D341Med (cell line): ENCODE data around the gene BZW2.
"Not testable (repeated sequence)": the region's sequence is repeated elsewhere in the genome, so short reads cannot be mapped to it uniquely, and the experiment has no call there.

Experiments used
- DNase-seq: peaks from one replicate; pipeline ENCODE4 v3.0.0; 2012; ENCODE audit warnings: low spot score

Gene BZW2

DNA sequence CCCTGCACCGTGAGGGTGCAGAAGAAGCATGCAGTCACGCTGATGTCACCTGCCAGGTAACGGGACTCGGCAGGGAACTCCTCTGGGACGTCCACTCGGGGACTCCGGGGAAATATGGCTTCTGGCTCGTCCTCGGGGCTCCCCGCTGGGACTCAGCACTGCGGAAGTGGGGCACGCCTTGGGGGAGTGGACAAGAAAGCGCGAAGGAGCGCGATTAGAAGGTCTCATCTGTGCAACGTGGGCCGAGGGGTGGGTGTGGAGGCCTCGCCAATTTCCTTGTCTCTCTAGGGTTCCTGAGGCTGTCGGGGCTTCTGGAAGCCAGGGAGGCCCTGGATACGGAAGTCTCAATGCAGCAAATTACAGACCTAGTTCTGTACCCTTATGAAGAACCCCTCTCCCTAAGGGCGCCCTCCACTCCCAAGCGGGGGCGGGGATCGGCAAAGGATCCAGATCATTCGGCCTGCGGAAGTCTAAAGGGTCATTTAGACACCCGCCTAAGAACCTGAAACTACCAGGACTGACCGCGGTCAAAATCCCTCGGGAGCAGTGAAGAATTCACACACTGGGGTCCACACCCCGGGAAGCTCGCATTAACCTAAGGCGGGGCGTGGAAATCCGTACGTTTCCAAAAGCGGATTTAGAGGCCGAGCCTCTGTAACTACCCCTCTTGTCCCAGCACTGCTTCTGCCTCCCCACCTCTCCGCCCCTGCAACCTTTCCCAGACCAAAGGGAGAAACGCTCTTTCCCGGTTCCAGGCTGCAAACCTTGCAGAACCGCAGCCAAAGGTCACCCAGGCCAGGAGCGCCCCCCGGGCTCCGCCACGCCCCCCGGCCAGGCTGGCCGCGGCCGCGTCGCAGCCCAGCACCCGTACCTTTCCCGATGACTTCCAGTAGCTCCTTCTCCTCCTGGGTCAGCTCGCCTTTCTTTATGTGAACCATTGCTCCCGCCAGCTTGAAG lies 1.1 kb upstream of the BZW2 start:
- DNase-seq: peak; percentile 76

DNA sequence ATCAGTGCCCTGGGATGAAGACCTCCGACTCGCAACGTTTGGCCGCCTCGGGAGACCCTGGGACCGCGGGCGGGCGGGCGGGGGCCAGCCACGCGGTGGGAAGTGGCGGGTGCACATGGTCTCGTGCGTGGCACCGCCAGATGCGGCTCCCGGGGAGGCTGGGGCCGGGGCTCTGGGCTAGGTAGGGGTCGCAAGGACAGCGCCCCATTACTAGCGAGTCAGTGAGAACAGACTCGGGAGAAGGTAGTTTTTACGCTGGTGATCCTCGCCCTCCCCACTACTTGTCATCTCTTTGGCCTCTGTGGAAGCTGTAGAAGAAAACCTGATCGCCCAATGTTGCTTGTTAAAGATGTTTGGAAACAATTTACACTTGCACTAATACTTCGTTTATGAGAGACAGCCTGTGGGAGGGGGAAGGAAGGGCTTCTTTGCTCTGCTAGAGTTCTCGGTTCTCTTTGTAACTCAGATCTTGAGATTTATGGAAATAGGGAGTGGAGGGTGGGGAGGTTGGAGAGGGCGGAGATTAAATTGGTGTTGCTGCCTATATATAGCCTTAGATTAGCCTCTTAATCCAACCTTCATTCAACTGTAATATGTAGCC lies 591 bp downstream of the BZW2 start:
- DNase-seq: peak; percentile 64

DNA sequence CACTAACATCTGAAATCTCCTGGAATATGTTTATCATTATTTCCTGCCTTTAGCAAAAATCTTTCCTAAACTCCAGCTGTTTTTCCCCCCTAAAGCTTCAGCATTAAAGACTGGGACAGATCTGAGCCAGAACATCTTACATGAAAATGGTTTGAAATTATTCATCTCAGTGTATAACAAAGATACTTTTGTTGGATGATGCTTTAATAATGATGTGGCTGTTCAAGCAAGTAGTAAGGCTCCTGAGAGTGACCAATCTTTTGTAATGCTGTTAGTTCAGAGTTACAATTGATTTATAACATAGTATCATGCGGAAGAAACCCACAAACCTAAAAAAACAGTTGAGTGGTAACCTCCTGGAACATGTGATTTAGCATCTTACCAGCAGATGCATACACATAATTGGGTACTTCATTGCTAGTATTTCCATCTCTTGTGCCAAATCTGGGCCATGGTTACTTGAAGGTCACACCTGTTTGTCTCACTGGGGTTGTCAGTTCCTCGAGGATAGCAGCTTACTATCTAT lies 1.5 kb downstream of the BZW2 start:
- DNase-seq: no peak

DNA sequence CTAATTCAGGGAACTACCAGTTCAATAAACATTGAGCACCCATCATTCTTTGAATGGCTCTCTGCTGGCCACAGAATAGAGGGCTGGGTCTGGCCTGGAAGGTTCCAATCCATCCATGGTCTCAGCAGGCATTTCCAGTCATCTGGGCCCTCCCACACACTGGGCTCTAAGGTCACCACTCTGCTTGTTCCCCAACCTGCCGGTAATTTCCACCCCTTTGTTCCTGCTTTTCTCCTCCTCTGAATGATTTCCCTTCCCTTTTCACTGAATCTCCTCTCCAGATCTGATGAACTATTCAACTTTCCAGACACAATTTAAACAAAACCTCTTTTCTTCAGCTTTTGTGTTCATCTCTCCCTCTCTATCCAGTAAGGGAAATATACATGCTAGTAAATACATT lies 2.6 kb downstream of the BZW2 start:
- no peak for DNase-seq

DNA sequence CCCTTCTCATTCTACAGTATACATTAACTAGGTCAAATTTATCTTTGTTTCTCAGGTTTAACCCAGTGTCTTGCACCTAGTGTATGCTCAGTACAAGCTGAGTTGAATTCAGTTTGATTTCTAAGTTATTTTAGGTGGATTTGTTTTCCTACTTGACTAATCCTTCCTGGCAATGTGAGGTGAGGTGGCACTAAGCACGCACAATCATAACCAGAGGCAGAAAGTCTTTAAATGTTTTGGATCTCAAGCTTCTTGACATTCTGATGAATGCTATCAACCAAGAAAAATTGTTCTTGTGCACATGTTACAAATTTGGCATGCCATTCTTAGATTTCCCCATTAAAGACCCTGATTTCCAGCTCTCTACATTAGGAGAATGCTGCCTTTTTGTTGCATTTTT lies 3.2 kb downstream of the BZW2 start:
- DNase-seq: no peak

DNA sequence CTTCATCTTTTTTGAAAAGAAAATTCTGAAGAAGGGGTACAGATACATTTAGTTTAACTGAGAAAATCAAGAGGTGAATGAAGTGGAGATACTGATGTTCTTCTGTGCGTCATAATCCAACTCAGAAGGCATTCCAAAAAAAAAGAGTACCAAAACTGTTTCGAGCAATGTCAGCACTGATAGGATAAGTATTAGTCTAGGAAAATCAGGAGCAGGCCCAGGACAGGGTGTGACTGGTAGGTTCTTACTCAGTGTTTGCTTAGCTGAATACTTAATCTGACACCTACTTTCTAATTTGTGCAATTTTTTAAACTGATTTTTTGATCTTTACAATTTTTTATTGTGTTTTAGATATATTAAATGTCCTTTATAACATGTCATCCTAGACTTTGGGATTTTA lies 4.3 kb downstream of the BZW2 start:
- DNase-seq: no peak

DNA sequence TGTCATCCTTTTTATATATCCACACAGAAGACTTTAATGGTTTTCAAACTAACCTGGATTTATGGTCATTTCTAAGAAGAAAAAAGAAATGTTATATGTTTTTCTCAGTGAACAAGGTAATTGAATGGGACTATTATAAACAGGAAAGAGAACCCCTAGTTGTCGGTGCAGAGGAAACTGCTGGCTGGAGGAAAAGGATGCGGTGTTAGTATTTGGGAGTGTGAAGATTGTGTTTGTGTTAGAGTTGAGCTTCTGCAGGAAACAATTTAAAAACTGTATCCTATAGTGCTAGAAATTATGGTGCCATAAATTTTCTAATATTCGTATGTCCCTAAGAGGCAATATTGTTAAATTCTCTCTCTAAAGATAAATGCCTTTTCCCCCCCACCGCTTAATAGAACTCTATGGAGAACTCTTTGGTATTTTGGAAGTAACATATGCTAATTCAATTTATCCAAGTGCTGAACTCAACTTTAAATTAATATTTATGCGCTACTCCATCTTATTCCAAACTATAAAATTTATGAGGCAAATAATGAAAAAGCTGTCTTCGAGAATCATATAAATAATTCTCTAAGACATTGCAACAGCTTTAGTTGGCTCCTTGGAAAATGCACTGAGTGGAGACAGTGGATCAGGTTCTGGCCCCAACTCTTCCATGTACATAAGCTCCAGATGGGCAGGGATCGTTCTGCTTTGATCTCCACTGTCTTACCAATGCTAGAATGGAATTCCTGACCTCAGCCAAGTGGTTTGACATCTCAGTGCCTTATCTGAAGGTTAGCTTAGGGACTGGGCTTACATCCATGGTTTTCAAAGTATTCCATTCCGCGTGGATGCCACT lies 5.6 kb downstream of the BZW2 start:
- no peak for DNase-seq

DNA sequence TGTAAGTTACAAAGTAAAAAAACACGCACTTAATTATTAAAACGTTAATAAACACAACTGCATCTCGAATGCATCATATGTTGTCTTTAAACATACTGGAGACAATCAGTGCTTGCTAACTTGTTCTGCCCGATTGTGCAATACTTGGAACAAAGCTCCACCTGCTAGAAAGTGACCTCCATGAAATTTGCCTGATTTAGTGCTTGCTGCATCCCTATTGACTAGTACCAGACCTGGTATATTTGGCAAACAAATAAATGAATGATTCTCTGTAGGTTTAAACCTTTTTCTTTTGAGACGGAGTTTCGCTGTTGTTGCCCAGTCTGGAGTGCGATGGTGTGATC lies 6.2 kb downstream of the BZW2 start:
- DNase-seq: no peak

DNA sequence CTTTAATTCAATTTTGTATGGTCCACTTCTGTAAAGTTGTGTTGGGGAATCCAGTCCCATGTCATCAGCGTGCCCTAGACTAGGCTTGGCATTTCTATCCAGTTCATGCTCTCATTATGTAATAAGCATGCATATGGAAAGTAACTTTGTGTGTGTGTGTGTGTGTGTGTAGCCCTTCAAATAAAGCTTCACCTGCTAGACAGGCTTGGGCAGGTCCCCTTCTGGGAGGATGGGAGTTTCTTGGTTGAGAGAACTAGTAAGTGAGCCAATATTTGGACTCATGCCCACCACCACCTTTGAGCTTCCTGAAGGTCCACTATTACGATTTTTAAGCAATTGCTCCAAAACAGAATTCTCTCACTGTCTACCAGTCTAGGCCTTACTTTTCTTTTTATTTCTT lies 6.9 kb downstream of the BZW2 start:
- no peak for DNase-seq

DNA sequence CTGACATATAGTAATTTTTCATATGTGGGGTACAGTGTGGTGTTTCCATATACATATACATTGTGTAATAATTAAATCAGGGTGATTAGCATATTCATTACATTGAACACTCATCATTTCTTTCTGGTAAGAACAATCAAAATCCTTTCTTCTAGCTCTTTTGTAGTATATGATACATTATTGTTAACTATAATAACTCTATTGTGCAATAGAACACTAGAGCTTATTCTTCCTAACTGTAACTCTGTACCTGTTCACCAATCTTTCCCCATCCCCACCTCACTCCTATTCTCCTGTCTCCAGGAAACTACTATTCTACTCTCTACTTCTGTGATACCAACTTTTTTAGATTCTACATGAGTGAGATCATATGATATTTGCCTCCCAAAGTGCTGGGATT lies 9.4 kb downstream of the BZW2 start:
- DNase-seq: no peak

DNA sequence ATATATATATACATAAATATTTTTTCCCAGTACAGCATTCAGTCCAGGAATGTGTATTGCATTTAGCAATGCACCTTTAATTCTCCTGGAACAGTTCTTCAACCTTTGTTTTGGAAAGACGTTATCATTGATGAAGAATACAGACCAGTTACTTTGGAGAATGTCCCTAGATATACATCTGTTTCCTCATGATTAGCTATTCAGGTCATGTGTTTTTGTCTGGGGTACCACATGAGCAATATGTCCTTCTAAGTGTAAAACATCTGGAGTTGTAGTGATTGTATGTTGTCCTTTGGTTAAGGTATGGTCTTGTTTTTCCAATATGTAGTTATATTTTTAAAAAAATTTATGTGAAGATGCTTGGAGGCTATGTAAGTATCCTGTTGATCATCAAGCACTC lies 10.2 kb downstream of the BZW2 start:
- DNase-seq: no peak

DNA sequence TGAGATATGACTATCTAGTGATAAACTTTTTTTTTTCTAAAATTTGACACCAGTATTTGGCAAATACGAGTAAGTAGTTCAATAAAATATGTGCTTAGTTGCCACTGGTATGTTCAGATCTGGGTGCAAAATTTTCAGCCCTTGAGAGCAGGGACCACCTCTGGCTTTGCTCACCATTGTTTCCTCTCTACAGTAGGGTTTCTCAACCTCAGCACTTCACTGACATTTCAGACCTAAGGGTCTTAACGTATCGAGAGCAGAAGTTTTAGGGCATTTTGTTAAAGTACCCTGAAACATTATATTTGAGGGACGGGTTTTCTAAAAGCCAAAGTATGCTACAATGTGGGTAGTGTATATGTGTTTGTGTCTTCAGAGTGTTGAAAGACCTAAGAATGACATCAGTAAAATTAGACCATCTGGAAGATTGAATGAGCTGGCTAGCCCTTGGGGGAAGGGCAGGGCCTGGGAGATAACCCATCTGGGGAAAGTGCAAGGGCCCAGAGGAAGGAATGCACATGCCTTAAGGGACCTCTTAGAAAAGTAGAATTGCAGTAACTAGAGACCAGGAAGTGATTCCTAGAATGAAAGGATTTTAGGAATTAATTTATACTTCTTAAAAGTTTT lies 11.8 kb downstream of the BZW2 start:
- DNase-seq: peak; percentile 45

DNA sequence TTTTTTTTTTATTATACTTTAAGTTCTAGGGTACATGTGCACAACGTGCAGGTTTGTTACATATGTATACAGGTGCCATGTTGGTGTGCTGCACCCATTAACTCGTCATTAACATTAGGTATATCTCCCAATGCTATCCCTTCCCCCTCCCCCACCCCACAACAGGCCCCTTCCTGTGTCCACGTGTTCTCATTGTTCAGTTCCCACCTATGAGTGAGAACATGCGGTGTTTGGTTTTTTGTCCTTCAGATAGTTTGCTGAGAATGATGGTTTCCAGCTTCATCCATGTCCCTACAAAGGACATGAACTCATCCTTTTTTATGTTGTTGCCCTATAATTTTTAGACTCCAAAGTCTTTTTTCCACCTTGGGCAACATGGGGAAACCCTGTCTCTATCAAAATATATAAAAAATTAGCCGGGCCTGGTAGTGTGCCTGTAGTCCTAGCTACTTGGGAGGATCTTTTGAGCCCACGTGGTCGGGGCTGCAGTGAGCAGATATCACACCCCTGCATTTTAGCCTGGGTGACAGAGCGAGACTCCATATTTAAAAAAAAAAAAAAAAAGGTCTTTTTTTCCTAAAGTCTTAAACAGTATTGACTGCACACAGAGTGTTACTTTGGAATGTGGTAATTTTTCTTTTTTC lies 14.0 kb downstream of the BZW2 start:
- DNase-seq: not testable (repeated sequence)

DNA sequence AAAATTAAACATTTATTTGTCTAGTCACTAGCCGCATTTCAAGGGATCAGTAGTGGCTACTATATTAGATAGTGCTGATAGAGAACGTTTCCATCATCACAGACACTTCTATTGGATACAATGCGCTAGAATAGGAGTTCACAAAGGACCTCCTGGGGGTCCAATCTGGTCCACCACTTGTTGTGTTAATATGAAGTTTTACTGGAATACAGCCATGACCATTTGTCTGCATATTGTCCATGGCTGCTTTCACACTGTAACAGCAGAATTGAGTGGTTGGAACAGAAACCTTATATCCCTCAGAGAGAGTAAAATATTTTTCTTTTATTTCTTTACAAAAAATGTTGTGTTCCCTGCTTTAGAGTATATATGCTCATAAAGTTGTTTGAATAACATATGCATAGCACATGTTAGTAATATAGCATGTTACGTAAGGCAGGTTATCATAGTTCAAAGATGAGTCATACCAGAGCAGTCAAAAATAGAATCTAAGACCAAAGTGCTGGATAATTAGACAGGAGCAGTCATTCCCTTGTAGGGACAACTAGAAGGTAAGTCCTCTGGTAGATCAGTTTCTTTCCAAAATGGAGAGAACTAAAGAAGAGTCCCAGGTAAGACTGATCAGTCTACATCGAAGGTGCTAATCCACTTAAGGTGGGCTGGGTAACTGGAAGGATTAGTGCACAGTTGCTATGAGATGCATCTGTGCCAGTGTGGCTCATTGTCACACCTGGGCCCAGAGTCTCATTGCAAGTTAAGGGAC lies 14.9 kb downstream of the BZW2 start:
- DNase-seq: peak; percentile 33

DNA sequence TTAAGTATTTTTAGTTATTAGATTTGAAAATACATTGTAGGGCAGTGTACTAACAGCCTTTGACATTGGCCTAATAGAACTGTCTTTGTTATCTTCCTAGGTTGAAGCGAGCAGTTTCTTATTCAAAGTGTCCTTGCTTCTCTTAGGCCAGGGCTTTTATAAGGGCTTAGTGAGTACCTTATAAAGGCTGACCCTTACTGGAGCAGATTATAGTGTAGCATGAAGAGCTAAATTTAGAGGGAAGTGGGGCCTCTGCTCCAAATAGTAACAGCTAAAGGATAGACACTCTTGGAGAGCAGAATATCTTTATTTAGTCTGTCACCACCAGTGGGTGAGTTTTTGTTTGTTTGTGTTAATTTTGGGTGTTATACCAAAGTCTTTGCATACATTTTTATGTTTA lies 15.9 kb downstream of the BZW2 start:
- no peak for DNase-seq

DNA sequence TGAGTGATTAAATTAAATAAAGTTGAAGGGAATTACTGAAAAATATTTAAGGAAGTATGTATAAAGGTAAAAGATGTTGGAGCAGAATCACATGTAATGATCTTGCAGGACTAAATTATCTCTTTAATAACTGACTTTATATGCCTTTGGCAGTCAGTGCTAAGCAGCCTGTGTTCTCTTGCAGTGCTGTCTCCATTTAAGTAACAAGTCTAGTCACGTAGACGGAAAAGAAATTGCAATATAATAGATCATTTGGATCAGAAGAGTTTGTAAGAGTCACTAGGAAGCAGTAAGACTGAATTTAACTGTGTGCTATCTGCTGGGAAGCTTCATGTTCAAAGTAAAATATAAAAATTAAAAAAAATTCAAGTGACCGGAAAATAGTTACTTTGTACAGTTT lies 21.4 kb downstream of the BZW2 start:
- no peak for DNase-seq

DNA sequence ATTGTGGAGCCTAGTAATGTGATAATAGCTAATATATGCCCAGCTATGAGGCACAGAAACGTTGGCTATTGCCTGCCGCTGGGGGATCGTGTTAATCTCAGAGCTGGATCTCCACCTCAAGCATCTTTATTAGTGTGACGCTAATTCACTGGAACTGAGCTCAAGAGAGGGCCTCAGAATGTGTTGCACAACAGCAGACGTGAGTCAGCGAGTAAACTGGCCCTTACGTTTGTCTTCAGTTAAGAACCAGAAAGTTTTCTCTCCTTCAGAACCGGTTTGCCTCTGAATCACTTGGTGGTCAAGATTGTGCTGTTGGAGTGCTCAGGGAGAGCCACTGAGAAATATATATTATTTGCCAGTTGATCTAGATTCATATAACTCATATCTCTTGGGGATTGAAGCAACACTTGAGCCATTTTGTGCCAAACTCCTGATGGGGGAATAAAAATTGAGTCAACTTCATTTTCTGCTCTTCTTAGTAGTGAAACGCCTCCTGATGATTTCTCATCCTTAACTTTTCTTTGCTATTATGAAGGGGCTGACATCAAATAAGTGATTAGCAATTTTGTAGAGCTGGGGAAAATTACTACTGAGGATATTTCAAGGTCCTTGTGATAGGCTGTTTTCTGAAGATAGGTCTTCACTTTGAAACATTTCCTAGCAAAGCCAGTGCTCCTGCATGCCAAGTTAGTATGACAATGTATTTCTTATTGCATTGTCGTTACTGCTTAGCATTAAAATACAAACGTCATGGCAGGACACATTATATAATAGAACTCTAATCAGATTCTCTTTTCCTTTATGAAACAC lies 22.3 kb downstream of the BZW2 start:
- no peak for DNase-seq

DNA sequence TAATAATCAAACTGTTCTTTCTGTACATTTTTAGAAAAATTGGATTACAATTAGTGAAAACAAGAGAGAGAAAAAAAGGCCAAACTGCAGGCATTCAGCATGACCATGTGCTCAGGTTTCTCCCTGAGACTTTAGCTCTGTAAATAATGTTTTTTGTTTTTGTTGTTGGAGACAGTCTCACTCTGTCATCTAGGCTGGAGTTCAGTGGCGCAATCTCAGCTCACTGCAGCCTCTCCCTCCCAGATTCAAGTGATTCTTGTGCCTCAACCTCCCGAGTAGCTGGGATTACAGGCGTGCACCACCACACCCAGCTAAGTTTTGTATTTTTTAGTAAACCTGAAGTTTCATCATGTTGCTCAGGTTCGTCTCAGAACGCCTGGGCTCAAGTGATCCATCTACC lies 23.0 kb downstream of the BZW2 start:
- DNase-seq: no peak

DNA sequence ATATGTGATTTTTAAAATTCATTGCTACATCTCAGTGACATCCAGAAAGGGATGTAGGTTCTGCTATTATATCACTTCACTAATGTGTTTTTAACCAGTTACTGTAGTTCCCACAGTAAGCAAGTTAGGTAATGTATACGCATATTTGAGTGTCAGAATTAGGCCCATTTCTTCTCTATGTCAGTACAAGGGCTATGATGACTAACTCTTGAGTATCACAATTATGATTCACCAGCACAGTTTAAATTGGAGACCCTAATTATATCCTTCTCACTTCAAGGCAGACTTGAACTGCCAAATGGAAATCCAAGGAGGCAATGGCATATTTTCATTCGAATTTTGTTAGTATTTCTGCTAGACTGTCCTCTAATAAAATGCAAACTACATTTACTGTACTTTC lies 23.6 kb downstream of the BZW2 start:
- no peak for DNase-seq

DNA sequence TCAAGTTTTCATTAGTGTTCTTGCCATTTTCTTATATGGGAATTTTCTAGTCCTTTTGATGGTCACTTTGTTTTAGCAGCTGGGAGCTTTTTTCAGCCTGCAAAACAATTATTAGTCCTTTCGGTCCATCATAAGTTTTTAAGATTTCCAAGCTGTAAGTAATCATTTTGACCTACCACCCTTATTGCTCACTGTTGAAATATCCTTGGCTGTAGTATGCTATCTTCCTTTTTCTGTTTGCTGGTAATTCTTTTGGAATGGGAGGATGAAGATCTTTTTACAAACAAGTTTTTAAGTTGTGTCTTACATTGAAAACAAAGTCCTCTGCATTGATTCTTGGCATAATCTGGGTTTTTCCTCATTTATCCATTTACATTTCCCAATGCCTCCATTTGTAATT lies 24.0 kb downstream of the BZW2 start:
- no peak for DNase-seq
